Islet precursor cell (in vitro differentiated cells): ENCODE data around the gene ARMC8.

Experiments used
- DNase-seq: peaks from one replicate; pipeline ENCODE4 v3.0.0-alpha.2; 2018

Gene ARMC8

GRCh38 chr3:138199851-138200250 lies 12.8 kb downstream of the ARMC8 start:
- DNase-seq: no peak

GRCh38 chr3:138200424-138200823 lies 13.3 kb downstream of the ARMC8 start:
- no peak for DNase-seq

- no peak for DNase-seq
Observed at GRCh38 chr3:138202945-138203701, 16.0 kb downstream of the ARMC8 start.

- no peak for DNase-seq
Observed at GRCh38 chr3:138203938-138204337, 16.8 kb downstream of the ARMC8 start.

- no peak for DNase-seq
Observed at GRCh38 chr3:138205527-138205926, 18.4 kb downstream of the ARMC8 start.

- DNase-seq: no peak
Observed at GRCh38 chr3:138206196-138206595, 19.1 kb downstream of the ARMC8 start.

- no peak for DNase-seq
Observed at GRCh38 chr3:138210528-138210927, 23.4 kb downstream of the ARMC8 start.

- DNase-seq: no peak
Observed at GRCh38 chr3:138213398-138214085, 26.4 kb downstream of the ARMC8 start.

GRCh38 chr3:138219255-138219654 lies 32.2 kb downstream of the ARMC8 start:
- DNase-seq: no peak

GRCh38 chr3:138220242-138220641 lies 33.1 kb downstream of the ARMC8 start:
- DNase-seq: peak; percentile 60

GRCh38 chr3:138220788-138221187 lies 33.7 kb downstream of the ARMC8 start:
- DNase-seq: no peak

- DNase-seq: no peak
Observed at GRCh38 chr3:138222131-138222941, 35.2 kb downstream of the ARMC8 start.

- no peak for DNase-seq
Observed at GRCh38 chr3:138222942-138223287, 35.8 kb downstream of the ARMC8 start.

- no peak for DNase-seq
Observed at GRCh38 chr3:138227650-138228049, 40.5 kb downstream of the ARMC8 start.

GRCh38 chr3:138230525-138230924 lies 43.4 kb downstream of the ARMC8 start:
- DNase-seq: no peak

GRCh38 chr3:138232705-138233364 lies 45.7 kb downstream of the ARMC8 start:
- no peak for DNase-seq

GRCh38 chr3:138234401-138235179 lies 47.5 kb downstream of the ARMC8 start:
- DNase-seq: no peak

GRCh38 chr3:138238711-138239110 lies 51.6 kb downstream of the ARMC8 start:
- no peak for DNase-seq

- DNase-seq: no peak
Observed at GRCh38 chr3:138241061-138241460, 54.0 kb downstream of the ARMC8 start.

- no peak for DNase-seq
Observed at GRCh38 chr3:138241676-138242075, 54.6 kb downstream of the ARMC8 start.

- no peak for DNase-seq
Observed at GRCh38 chr3:138242466-138242865, 55.4 kb downstream of the ARMC8 start.

- DNase-seq: no peak
Observed at GRCh38 chr3:138245026-138245425, 57.9 kb downstream of the ARMC8 start.
